Stimulated activated CD8-positive, alpha-beta memory T cell treated with anti-CD3 and anti-CD28 coated beads, Interleukin-4, amount 100 ng/mL, for 1 hour (primary cell): ENCODE data around the gene MOB4.
A peak's percentile ranks its signal among the peaks of the same experiment; 100 is the strongest.
"Not testable (repeated sequence)": the region's sequence is repeated elsewhere in the genome, so short reads cannot be mapped to it uniquely, and the experiment has no call there.

Experiments
- DNase-seq, 2 donors: peaks; one replicate each; pipeline ENCODE4 v3.0.0-alpha.2; 2020; ENCODE audit warnings: low read depth in 2 of 2, low spot score in 1 of 2

MOB4 gene

DNA sequence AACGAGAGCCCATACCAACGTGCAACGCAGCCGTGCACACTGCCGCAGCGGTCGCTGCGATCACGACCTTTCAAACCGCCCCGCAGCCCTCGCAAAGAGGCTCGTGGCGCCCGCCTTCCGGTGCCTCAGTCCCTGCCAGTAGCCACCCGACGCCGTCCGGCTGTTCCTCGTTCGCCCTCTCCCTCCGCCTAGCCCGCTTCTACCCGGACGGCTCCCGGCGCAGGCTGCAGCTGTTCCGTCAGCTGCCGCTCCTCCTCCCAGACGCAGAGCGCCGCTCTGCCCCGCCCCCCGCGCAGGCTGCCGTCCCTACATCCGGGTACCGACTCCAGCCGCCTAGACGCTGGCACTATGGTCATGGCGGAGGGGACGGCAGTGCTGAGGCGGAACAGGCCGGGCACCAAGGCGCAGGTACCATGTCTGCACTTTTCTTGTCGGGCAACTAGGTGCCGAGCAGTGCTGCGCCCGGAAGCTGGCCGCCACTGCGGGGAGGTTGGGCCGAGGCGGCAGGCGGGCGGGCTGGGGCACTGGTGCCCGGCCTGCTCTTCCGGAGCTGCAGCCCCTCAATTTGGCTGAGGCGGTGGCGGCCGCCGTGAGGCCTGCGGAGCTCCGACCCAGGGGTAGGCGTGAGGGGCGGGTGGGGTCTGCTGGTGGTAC is at the start of gene MOB4:
TSS of gene MOB4 (plus strand) at position 328 of the 654 bp plus-strand sequence. CDS start at position 349, 21 bp downstream.
- peak; percentile 85 to 88 for DNase-seq

DNA sequence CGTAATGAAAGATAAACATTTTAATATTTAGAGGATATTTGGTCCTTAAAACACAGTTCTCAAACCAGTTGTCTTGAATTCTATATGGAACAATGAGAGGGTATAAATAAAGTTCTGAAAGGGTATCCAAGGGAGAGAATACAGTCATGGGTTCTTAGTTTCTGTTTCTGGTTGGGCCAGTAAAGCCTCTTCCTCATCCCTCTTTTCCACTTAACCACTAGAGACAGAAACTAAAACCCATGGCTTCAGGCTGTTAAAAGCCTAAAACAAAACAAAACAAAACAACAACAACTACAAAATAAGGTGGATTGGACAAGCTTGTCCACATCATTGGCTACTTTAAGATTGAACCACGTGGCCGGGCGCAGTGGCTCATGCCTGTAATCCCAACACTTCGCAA is 43.7 kb upstream of the MOB4 start:
- no peak for DNase-seq

DNA sequence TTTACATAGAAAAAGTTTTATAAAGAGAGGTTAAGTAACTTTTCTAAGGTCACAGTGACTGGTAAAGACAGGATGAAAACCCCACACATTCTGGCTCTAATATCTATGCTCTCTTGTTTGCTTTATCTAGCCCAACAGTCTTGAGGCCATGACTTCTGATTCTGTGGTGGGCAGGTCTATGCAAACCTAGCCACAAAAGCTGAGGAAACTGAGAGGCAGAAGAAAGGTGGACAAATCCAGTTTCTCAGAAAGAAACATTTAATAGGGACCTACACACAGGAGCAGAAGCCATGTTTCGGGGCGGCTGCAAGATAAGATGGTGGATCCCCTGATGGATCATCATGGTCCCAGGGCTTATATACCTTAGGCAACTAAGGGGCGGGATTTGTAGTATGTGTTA is 38.1 kb upstream of the MOB4 start:
- no peak for DNase-seq

DNA sequence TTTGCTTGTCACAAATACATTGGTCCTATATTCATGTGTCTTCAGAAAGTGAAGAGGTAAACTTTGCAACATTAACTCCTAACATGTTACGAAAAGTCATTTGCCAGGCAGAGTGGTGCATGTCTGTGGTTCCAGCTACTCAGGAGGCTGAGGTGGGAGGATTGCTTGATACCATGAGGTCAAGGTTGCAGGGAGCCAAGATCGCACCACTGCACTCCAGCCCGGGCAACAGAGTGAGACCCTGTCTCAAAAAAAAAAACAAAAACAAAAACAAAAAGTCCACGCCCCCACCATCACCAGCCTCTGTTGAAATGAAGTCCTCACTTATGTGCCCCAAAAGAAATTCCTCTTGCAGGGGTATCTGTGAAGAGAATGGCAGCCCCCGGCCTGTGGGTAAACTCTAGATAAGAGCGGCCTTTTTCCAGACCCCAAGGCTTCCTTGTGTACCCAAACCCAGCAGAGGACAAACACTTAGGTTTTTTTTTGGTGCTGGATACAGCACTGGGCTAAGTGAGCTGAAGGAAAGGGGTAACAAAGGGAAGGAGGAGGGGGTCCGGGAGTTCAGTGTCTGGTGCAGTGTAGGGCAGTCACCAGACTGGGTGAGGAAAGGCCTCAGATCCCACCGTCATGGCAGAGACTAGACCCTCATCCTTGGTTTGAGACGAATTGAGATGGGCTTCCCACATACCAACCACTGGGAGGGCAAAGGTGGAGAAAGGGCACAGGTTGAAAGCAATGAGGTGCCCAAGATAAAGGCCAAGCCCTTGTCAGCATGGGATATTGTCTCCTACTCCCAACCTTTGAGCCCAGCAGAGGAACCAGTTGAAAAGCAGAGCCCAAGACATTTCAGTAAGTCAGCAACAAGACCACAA is 35.5 kb upstream of the MOB4 start:
- DNase-seq = no peak

DNA sequence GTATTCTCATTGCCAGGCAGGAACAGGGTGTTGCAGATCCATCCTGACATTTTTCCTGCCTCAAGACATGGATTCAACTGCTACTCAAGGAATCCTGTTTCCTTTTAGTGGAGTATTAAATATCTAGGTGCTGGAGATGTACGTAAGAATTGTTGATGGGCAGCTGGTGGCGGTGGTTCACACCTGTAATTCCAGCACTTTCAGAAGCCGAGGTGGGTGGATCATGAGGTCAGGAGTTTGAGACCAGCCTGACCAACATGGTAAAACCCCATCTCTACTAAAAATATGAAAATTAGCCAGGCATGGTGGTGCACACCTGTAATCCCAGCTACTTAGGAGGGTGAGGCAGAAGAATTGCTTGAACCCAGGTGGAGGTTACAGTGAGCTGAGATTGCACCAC is 31.6 kb upstream of the MOB4 start:
- not testable (repeated sequence) for DNase-seq

DNA sequence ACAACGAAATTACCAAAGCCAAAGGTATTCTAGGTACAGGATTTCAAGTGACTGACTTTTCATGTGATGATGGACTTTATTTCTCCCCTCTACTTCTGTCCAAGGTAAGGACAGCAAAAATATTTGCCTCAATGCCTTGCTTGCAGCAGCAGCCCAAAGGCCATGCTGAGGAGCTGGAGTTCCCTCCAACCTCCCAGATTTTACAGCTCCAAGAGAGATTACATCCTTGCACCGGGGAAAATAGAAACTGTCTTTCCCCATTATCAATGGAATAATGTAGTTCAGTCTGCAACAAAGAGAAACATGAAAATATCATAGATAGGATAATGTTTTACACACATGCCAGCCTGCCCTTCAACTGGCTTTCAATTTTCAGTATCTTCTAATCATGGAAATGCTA is 29.7 kb upstream of the MOB4 start:
- no peak for DNase-seq

DNA sequence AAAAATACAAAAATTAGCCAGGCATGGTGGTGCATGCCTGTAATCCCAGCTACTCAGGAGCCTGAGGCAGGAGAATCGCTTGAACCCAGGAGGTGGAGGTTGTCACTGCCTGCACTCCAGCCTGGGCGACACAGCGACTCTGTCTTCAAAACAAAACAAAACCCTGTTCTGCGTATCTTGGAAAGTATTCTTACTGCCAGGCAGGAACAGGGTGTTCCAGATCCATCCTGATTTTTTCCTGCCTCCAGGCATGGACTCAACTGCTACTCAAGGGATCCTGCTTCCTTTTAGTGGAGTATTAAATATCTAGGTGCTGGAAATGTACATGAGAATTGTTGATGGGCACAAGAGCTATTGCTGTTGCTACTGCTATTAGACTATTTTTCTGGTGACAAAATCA is 28.5 kb upstream of the MOB4 start:
- no peak for DNase-seq

DNA sequence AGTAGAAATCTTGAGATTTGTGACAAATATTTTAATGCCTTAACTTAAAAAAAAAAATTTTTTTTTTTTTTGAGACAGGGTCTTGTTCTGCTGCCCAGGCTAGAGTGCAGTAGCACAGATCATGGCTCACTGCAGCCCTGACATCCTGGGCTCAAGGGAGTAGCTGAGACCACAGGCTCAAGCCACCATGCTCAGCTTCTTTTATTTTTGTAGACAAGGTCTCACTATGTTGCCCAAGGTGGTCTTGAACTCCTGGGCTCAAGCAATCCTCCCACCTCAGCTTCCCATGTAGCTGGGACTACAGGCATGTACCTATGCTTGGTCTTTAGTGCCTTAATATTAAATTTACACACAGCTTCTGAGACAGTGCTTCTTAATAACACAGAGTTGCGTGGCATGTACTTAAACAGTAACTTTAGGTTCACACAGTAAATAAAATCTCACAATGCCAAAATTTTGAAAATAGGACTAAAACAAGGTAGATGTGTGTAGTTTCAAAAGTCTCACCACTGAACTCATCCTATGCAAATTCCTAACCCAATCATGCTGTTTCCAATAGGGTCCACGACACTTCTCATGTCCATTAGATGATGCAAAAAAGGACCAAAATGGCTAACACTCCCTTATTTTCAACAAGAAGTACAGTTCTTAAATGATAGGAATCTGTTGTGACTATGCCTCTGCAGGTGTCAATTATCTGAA is 20.3 kb upstream of the MOB4 start:
- DNase-seq = no peak

DNA sequence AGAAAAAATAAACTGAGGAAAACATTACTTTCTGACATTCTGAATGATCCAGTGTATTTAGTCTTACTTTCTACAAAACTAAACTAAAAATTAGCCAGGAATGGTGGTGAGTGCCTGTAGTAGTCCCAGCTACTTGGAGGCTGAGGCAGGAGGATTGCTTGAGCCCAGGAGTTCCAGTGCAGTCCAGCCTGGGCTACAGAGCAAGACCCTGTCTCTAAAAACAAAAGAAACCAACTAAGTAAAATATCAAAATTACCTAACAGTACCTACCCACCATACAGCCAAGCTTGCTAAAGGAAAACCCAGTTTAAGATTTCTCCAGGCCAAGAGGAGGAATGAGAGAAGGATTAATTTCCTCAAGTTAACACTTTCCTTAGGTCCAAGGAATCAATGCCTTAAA is 19.2 kb upstream of the MOB4 start:
- no peak for DNase-seq

DNA sequence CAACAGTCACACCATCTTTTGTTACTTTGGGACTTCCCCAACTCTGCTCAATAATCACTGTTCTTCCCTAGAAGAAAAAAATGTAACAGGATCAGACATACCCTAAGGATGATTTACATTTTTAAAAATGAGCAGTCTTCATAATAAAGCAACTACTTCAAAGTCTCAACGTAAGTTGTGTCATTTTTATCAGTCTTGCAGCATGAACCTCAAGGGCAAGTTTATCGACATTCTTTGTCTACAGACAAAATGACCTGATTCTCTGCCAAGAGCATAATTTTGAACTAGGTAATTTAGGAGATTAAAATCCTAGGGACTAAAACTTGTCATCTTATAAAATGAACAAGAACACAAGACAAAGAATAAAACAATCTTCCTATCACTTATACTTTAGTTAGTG is 18.5 kb upstream of the MOB4 start:
- DNase-seq = no peak

DNA sequence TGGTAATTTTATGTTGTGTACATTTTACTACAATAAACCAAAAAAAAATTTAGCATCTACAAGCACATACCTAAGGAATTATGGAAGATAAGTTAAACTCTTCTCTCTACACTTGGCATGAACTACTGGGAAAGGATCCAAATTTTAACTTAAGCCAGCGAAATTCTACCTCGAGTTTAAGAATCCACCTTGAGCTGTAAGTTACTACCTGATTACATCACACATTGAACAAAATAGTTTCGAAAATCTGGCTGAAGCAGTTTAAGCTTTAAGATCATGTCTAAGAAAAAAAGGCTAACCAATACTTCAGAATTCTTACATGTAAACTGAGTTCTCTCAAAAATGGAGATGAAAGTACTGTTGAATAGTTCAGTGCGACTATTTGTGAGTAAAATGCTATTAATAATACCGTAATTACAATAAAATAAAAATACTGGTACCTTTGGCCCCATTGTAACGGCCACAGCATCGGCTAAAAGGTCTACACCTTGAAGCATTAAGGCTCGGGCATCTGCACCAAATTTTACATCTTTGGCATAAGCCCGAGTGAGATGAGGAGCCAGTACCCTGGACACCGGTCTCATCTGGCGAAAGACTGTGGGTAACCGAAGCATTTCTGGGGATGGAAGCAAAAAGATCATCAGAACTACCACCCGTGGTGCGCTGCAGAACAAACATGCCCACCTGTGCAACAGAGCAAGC is 17.5 kb upstream of the MOB4 start:
- no peak for DNase-seq

DNA sequence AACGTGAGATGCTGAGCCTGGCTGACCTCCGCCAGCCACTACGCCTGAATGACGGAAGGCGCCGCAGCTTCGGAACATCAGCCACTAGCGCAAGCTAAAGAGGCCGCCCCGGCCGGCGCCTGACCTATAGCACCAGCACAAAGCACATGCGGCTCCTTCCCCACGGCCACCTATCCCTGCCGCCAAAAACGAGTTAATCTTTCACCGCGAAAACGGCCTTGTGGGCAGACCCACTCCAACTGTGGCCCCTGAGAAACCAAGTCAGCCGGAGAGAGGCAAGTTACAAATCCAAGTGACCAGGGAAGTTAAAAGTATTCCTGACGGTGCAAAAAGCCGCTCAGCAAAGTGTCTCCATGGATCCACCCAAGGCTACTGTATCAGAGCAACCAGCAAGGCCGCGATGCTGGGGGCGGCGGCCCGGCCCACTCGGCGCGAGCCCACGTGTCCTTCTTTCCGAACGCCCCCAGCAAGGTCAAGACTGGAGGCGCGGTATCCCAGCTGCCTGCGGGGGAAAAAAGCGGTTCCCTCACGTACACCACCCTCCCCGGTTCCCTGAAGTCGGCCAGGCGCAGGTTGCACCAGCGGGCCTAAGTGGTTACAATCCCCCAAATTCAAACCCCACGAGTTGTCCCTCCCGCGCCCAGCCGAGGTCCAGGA is 16.8 kb upstream of the MOB4 start:
- DNase-seq = peak; percentile 5 to 14

DNA sequence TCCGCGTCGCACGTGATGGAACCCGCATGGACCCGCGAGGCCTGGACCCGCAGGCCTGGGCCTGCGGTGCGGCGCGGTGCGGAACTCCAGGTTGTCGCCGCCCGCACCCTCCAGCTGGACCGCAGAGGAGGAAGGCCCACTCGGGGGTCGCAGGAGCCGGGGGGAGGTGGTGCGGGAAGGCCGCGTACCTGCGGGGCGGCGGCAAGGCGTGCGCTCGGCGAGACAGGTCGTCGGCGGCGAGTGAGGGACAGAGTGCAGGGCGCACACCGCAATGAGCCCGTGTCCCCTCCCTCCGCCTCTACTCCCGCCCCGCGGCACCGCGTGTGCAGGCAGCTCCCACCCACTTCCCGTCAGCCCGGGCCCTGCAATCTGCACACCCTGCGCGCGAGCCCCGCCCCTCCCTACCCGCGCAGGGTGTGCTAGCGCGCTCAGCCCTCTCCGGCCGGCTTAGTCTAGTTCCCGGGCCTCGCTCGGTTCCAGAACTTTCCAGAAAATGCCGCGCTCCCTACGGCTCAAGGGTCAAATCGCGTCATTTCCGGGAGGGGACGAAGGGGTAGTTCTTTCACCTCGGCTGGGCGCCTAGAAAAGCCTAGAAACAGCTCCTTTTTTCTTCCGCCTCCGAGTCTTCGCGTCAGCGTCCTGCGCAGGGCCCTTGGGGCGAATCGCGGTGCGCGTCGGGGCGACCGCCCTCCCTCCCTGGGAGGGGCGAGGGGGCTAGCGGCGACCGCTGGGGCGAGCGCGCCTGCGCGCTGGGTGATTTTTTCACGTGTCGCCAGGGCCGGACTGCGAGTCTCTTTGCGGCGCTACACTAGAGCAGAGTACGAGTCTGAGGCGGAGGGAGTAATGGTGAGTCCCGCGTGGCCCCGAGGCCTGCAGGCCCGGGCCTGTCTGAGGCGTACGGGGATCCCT is 16.0 kb upstream of the MOB4 start, which contains the start of the genes HSPD1 and HSPE1:
TSS of gene HSPD1 (minus strand) at position 247 of the 909 bp plus-strand sequence. CDS start 992 bp downstream, outside the sequence.
TSS of gene HSPE1 (plus strand) at position 786 of the 909 bp plus-strand sequence. CDS start at position 844, 58 bp downstream.
- peak; percentile 94 for DNase-seq

DNA sequence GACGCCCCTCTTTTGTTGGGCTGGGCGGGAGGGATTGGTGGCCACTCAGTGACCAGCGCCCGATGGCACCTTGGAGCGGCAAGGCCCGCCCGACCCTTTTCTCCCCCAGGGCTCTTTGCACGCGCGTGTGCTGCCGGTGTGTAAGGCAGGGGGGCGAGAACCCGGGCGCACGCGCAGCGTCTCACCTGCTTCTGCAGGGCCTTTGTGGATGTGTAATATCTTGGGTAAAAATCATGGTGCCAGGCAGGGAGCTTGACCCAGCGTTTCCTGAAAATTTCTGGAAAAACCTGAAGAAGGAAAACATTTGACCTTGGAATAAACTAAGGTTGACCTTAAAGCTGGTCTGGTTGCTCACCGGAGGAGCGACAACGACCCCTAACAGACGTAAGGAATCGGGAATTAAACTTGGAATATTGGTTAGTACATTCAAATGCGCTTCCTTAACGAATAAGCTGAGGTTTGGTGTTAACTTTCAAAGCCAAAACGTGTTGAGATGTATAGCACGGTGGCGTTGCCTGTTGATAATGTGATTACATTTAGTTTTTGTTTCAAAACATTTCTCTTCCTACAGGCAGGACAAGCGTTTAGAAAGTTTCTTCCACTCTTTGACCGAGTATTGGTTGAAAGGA is 15.2 kb upstream of the MOB4 start:
- no peak for DNase-seq

DNA sequence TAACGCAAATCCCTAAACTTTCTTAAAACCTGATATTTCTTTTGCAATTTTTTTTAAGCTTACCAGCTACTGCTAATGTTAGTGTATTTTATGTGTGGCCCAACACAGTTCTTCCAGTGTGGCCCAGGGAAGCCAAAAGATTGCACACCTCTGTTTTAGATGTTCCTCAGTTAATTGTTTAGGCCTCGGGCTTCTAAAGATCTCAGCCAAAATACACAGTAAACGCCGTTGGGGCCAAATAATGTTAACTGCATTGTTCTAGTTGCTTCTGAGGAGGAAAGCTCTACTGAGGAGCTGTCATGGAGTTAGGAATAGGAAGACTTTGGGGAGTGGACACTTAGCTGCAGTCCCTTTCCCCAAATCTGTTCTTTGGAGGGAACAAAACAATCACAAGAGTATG is 13.7 kb upstream of the MOB4 start:
- no peak for DNase-seq

DNA sequence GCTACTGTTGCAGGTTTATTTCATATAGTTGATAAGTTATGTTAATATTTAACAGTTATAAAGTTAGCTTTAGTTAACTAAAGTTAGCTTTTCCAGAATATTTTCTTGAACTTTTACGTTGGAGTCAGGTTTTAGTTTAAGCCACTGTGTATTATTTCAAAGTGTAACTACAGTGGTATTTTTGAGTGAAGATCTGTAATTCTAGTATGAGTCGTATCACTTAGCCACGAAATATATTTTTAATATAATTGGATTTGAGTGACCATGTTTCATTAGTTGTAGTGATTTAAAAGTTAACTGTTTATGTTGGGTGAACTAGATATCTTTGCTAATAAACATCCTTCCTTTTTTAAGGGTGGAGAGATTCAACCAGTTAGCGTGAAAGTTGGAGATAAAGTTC is 13.2 kb upstream of the MOB4 start:
- DNase-seq = no peak

DNA sequence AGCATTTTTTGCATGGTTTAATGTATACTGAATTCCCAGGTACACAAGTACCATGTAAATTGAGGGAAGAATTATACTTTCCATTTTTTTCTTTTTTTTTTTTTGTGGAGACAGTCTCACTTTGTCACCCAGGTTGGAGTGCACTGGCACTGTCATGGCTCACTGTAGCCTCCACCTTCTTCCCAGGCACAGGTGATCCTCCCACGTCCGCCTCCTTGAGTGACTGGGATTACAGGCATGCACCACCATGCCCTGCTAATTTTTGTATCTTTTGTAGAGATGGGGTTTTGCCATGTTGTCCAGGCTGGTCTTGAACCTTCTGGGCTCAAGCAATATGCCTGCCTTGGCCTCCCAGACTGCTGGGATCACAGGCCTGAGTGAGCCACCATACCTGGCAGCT is 11.9 kb upstream of the MOB4 start:
- no peak for DNase-seq

DNA sequence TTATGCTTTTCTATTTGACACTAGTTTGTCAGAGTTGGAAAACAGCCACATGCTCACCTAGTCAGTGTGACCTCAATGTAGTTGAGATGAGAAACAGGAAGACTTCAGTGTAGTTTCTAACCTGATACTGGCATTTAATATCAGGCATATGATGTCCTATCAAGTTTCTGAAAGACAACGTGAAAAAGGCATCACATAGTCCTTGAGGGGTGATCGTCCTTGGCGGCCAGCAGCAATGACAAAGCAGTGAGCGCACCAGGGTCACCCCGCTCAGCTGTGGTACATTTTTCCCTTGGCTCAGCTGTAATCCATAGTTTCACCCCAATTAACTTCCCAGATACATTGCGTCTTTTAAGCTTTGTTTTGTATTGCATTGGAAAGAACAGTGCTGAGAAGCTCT is 11.4 kb upstream of the MOB4 start:
- DNase-seq = no peak

DNA sequence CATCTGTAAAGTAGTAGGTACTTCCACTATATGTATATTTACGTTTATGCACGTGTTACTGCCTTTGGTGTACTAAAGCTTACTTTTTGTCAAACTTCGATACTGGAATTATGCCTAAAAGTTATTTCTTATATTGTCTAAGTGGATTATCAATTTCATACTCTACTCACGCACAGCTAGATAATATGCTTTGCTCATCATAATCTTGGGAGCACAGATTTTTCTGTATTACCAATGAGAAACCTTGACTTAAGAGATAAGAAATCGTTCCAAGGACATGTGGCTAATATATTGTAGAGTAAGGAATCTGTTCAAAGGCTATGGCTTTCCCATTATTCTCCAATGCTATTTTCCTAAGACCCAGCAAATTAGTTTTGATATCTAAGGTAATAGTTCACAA is 9.2 kb upstream of the MOB4 start:
- DNase-seq = no peak
